Measurements from ENCODE around the gene XPOT.

XPOT gene

DNA sequence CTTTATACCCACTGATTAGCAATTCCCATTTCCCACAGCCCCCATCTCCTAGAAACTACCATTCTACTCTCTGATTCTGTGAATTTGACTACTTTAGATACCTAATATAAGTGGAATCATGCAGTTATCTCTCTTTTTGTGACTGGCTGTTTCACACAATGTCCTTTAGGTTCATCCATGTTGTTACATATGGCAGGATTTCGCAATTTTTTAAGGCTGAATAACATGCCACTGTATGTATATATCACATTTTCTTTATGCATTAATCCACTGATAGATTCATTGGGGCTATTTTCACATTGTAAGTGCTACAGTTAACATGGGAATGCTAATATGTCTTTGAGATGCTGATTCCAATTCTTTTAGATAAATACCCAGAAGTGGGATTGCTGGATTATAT, 35.9 kb downstream of the XPOT start:
- TF ChIP-seq, protein P1, sequence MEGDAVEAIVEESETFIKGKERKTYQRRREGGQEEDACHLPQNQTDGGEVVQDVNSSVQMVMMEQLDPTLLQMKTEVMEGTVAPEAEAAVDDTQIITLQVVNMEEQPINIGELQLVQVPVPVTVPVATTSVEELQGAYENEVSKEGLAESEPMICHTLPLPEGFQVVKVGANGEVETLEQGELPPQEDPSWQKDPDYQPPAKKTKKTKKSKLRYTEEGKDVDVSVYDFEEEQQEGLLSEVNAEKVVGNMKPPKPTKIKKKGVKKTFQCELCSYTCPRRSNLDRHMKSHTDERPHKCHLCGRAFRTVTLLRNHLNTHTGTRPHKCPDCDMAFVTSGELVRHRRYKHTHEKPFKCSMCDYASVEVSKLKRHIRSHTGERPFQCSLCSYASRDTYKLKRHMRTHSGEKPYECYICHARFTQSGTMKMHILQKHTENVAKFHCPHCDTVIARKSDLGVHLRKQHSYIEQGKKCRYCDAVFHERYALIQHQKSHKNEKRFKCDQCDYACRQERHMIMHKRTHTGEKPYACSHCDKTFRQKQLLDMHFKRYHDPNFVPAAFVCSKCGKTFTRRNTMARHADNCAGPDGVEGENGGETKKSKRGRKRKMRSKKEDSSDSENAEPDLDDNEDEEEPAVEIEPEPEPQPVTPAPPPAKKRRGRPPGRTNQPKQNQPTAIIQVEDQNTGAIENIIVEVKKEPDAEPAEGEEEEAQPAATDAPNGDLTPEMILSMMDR (IDR thresholded peaks at IDR 0.05; ENCODE audit: low read depth, low read length, missing control alignments), result no peak
- H3K4me3 ChIP-seq (replicated peaks; ENCODE audit: low read depth, low read length), result no peak overlapping the region
- no peak for DNase-seq (ENCODE audit: extremely low read depth, low read depth)

DNA sequence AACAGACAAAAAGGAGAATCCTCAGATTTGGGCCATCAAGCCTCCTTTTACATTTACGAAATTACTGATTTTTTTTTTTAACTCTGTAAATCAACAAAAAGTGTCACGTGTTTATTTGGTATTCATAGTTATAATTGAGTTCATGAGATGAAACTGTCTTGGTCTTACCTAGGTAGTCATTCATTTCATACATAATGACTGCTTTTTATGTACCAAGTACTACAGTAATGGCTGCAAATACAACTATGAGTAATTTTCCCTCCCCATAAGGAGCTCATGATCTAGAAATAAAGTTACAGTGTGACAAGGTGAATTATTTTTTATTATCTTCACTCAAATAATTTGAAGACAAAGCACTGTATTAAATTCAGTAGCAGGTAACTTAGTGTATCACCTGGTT, 41.3 kb downstream of the XPOT start:
- DNase-seq (ENCODE audit: extremely low read depth, low read depth), result no peak
- no peak overlapping the region for H3K4me3 ChIP-seq (replicated peaks; ENCODE audit: low read depth, low read length)
- TF ChIP-seq, protein P1 (IDR thresholded peaks at IDR 0.05; ENCODE audit: low read depth, low read length, missing control alignments), result no peak

- TF ChIP-seq, protein P1 (IDR thresholded peaks at IDR 0.05; ENCODE audit: low read depth, low read length, missing control alignments), result no peak
- no peak overlapping the region for H3K4me3 ChIP-seq (replicated peaks; ENCODE audit: low read depth, low read length)
- DNase-seq (ENCODE audit: extremely low read depth, low read depth), result no peak
Observed at GRCh38 chr12:64446295-64446694, 42.1 kb downstream of the XPOT start.

DNA sequence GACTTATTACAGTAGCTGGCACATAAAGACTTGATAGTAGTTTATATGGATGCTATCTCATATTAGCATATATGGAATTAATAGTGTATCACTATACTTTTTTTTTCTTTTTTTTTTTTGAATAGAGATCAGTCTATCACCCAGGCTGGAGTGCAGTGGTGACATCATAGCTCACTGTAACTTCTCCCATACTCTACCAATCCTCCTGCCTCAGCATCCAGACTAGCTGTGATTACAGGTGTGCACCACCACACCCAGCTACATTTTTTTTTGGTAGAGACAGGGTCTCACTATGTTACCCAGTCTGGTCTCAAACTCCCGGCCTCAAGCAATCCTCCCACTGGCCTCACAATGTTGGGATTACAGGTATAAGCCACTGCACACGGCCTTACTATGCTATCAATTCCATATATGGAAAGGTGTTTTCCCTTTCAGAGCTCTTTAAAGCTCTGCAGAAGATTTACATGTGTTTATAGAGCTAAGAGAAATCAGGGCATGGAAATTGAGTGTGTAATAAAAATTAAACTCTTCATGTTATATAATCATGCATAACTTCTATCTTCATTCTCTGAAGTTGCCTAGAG, 46.0 kb downstream of the XPOT start:
- no peak for DNase-seq (ENCODE audit: extremely low read depth, low read depth)

GRCh38 chr12:64450711-64451486, 46.7 kb downstream of the XPOT start:
- DNase-seq (ENCODE audit: extremely low read depth, low read depth), result no peak
- H3K4me3 ChIP-seq (replicated peaks; ENCODE audit: low read depth, low read length), result peak overlapping the region; percentile 91
- TF ChIP-seq, protein P1 (IDR thresholded peaks at IDR 0.05; ENCODE audit: low read depth, low read length, missing control alignments), result no peak

More for the DNA sequence above, 46.0 kb downstream of the XPOT start:
- 0 out of 2 replicates have a peak overlapping the region, but pooled peaks have one; percentile 91 for H3K4me3 ChIP-seq (replicated peaks; ENCODE audit: low read depth, low read length)
- TF ChIP-seq, protein P1 (IDR thresholded peaks at IDR 0.05; ENCODE audit: low read depth, low read length, missing control alignments), result no peak

DNA sequence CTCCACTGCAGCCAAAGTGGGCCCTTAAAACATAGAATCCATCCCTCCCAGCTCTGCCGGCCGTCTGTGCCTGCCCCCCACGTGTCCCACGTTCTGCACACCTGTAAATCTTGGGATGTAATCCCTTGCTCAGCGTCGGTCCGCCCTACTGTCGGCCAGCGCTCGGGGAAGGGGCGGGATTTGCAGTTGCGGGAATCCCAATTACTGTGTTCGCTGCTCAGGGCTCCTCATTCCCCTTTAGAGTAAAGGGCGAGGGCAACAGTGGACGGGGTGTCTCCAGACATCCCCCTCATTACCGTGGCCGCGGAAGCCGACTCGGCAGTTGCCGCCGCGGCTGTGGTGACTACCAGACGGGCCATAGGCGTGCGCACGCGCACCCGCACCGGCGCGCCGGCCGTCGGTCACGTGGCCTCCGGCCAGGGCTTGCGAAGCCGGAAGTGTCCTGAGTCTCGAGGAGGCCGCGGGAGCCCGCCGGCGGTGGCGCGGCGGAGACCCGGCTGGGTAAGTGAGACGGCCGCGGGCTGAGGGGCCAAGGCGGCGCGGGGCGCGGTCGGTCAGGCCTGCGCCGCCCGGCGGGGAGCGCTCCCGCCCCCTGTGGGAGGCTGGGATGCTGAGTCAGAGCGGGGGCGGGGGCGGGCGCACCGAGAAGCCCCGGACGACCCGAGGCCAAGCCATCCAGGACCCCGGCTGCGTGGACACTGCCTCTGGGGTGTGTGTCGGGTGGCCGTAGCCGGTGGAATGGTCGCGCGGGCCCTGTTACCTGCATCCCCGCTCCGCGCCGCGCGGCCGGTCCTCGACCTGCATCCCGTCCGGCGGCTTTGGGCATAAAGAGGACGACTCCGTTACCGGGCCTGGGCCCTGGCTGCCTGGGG, 47.7 kb downstream of the XPOT start, which contains the start of gene TBK1:
TBK1 (plus strand) TSS at position 434 of the 872 bp plus-strand sequence. CDS start 3,751 bp downstream, outside the sequence.
- peak within 1 kb of the TSS; percentile 91 for H3K4me3 ChIP-seq (replicated peaks; ENCODE audit: low read depth, low read length)
- TF ChIP-seq, protein P1 (IDR thresholded peaks at IDR 0.05; ENCODE audit: low read depth, low read length, missing control alignments), result no peak
- no peak for DNase-seq (ENCODE audit: extremely low read depth, low read depth)

Measured in HFF-Myc (cell line).